K562 (cell line): ENCODE measurements around the gene OSTF1. TPM values are rescaled to one million over a fixed set of nuclear protein-coding genes. Genes with fewer than 3 reads are reported as not detected.
A peak's percentile ranks its signal among the peaks of the same experiment; 100 is the strongest.

ENCODE experiments used
- IRF9 ChIP-seq: fragments of 450-650 bp; IDR thresholded peaks from 2 replicates; pipeline ENCODE4 v1.6.1; 2016; ENCODE audit warnings: missing biosample characterization, missing genetic modification characterization
- KLF10 ChIP-seq: fragments of 250-450 bp; sonication (Bioruptor Pico); IDR thresholded peaks from 2 replicates; pipeline ENCODE4 v1.6.1; 2021; ENCODE audit warnings: matching md5 sums
- MECOM ChIP-seq: fragments of 250-450 bp; sonication (Bioruptor Pico); IDR thresholded peaks from 2 replicates; pipeline ENCODE4 v1.8.0; 2022; ENCODE audit warnings: inconsistent platforms
- MEIS2 ChIP-seq: fragments of 450-650 bp; IDR thresholded peaks from 2 replicates; pipeline ENCODE4 v1.6.1; 2014; ENCODE audit warnings: mild to moderate bottlenecking; ENCODE audit not compliant: partially characterized antibody
- MNT ChIP-seq, 2 experiments: fragments of 450-650 bp; conservative IDR thresholded peaks; 2 replicates each; pipeline ENCODE4 v1.6.1; 2017; ENCODE audit warnings: mild to moderate bottlenecking in 2 of 2, moderate library complexity in 2 of 2
- MTA3 ChIP-seq: fragments of 450-650 bp; formaldehyde crosslinking; IDR thresholded peaks from 2 replicates; pipeline ENCODE4 v1.6.1; 2017; ENCODE audit warnings: mild to moderate bottlenecking, borderline replicate concordance
- POLR2AphosphoS5 ChIP-seq: IDR thresholded peaks from 2 replicates; pipeline ENCODE4 v1.6.1; 2011; ENCODE audit warnings: mild to moderate bottlenecking, low read depth, low read length, moderate library complexity; ENCODE audit not compliant: control insufficient read depth, insufficient read depth
- PURB ChIP-seq: sonication (generic); formaldehyde crosslinking; IDR thresholded peaks from 2 replicates; pipeline ENCODE4 v1.9.0; 2021; ENCODE audit warnings: low read depth, mild to moderate bottlenecking, missing genetic modification reagents
- SIX5 ChIP-seq, 2 experiments: IDR thresholded peaks; 2 replicates each; pipeline ENCODE4 v1.6.1; 2011; ENCODE audit warnings: low read length in 2 of 2, borderline replicate concordance in 1 of 2, low read depth in 1 of 2, mild to moderate bottlenecking in 1 of 2, moderate library complexity in 1 of 2; ENCODE audit not compliant: insufficient read depth in 1 of 2
- polyA plus RNA-seq, 8 experiments: library from polyadenylated mRNA; depleted of rRNA in 4 of 8; stranded (reverse) in 5 of 8; unstranded in 3 of 8; fragments of >200 nt; fragmentation: Nextera tagmentation in 2 of 8; fragmentation: Illumina TruSeq in 1 of 8; extraction: Ambion mirVana in 2 of 8; extraction: Trizol in 1 of 8; gene quantifications; 2 replicates each; pipeline versions ENCODE4 v1.2.1 to v1.2.3, GENCODE V29; 2011 to 2014; ENCODE audit warnings: inconsistent platforms in 1 of 8, missing spikeins in 1 of 8
- total RNA-seq, 7 experiments: library from RNA; depleted of rRNA in 6 of 7; stranded (reverse); fragments of >200 nt in 6 of 7; fragmentation: Illumina TruSeq in 2 of 7; extraction: Trizol in 2 of 7; gene quantifications; 2 replicates each; pipeline versions ENCODE4 v1.2.1 to v1.2.3, GENCODE V29; 2011 to 2021; ENCODE audit warnings: low replicate concordance in 1 of 7
- TF ChIP-seq, protein P1 (sequence below): sonication (generic); formaldehyde crosslinking; IDR thresholded peaks from 2 replicates; pipeline ENCODE4 v1.8.0; 2022; ENCODE audit warnings: missing genetic modification reagents, mild to moderate bottlenecking, moderate library complexity, borderline replicate concordance
- TF ChIP-seq, protein P2 (sequence below): fragments of 450-650 bp; formaldehyde crosslinking; IDR thresholded peaks from 2 replicates; pipeline ENCODE4 v1.4.0; 2022; ENCODE audit warnings: missing genetic modification characterization
- TF ChIP-seq, protein P3 (sequence below), 2 experiments: fragments of 450-650 bp; IDR thresholded peaks; 2 replicates each; pipeline ENCODE4 v1.6.1; 2016
- TF ChIP-seq, protein P4 (sequence below): IDR thresholded peaks from 2 replicates; pipeline ENCODE4 v1.6.1; 2011; ENCODE audit not compliant: insufficient read length; ENCODE audit errors: extremely low read depth

The OSTF1 gene
- total and polyA plus RNA-seq, 9 of the 15 experiments (the other 6 are each of a cell fraction or from before 2014, with no cell fraction given): 15.0 to 37.3 (median 23.0) TPM

DNA sequence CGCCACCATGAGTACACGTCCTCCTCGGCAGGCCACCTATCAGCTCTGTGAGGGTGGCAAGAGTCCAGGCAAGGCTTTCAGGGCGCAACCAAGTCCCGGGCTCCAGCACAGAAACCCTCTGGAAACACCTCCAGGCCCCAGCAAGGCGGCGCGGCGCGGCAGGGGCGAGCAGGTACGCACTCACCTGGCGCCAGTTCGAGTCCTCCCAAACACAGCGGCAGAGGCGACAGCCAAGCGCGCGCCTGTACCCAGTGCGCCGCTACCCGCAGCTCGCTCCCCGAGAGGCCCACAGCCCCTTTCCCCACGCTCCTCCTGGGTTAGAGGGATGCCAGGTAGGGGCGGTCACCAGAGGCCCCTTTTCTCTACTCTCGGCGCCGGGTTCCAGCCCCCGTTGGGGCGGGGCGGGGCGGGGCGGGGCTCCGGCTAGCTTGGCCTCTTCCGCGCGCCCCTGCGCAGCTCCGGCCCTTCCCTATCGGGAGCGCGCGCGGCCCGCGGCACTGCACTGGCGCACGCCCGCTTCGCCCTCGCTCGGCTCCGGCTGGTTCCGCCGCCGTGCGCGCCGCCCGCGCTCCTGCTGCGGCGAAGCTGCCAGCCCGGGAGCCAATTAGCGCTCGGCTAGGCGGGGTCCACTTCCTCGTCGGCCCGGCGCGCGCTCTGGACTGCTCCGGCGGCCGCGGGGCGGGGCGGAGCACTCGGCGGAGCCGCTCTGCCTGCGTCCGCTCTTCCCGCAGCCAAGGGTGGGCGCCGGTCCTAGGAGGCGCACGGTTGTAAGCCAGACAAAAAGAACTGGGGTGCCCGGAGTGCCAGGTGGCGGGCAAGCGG lies at the start of gene OSTF1, which contains the start of gene NMRK1 (continued):
- TF ChIP-seq MEIS2 (peak; percentile 55), MNT (conservative IDR thresholded peaks at IDR 0.05) (0 out of 4 replicates have a peak, but pooled peaks of 1 of the 2 experiments have one; percentile 12), IRF9 (tag) (no peak), SIX5 (IDR thresholded peaks at IDR 0.05; ENCODE audit: borderline replicate concordance in 1 of 2, insufficient read depth in 1 of 2, low read depth in 1 of 2, low read length in 2 of 2) (no peak), MECOM (CRISPR knock-in tag) (no peak), PURB (no peak), MTA3 (no peak), POLR2AphosphoS5 (peak; percentile 20; the same call in 1 of the 2 replicates), KLF10 (CRISPR knock-in tag) (no peak)
- TF ChIP-seq, protein P1, sequence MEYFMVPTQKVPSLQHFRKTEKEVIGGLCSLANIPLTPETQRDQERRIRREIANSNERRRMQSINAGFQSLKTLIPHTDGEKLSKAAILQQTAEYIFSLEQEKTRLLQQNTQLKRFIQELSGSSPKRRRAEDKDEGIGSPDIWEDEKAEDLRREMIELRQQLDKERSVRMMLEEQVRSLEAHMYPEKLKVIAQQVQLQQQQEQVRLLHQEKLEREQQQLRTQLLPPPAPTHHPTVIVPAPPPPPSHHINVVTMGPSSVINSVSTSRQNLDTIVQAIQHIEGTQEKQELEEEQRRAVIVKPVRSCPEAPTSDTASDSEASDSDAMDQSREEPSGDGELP (CRISPR knock-in tag): 0 out of 2 replicates have a peak, but pooled peaks have one; percentile 3
- TF ChIP-seq, protein P2, sequence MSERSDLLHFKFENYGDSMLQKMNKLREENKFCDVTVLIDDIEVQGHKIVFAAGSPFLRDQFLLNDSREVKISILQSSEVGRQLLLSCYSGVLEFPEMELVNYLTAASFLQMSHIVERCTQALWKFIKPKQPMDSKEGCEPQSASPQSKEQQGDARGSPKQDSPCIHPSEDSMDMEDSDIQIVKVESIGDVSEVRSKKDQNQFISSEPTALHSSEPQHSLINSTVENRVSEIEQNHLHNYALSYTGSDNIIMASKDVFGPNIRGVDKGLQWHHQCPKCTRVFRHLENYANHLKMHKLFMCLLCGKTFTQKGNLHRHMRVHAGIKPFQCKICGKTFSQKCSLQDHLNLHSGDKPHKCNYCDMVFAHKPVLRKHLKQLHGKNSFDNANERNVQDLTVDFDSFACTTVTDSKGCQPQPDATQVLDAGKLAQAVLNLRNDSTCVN (CRISPR knock-in tag): no peak
- TF ChIP-seq, protein P3, sequence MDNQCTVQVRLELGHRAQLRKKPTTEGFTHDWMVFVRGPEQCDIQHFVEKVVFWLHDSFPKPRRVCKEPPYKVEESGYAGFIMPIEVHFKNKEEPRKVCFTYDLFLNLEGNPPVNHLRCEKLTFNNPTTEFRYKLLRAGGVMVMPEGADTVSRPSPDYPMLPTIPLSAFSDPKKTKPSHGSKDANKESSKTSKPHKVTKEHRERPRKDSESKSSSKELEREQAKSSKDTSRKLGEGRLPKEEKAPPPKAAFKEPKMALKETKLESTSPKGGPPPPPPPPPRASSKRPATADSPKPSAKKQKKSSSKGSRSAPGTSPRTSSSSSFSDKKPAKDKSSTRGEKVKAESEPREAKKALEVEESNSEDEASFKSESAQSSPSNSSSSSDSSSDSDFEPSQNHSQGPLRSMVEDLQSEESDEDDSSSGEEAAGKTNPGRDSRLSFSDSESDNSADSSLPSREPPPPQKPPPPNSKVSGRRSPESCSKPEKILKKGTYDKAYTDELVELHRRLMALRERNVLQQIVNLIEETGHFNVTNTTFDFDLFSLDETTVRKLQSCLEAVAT (IDR thresholded peaks at IDR 0.05): no peak
- TF ChIP-seq, protein P4, sequence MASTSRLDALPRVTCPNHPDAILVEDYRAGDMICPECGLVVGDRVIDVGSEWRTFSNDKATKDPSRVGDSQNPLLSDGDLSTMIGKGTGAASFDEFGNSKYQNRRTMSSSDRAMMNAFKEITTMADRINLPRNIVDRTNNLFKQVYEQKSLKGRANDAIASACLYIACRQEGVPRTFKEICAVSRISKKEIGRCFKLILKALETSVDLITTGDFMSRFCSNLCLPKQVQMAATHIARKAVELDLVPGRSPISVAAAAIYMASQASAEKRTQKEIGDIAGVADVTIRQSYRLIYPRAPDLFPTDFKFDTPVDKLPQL: no peak
